ENCODE measurements around the gene SRSF2.
"Not testable (repeated sequence)": the region's sequence is repeated elsewhere in the genome, so short reads cannot be mapped to it uniquely, and the experiment has no call there.

Gene SRSF2

DNA sequence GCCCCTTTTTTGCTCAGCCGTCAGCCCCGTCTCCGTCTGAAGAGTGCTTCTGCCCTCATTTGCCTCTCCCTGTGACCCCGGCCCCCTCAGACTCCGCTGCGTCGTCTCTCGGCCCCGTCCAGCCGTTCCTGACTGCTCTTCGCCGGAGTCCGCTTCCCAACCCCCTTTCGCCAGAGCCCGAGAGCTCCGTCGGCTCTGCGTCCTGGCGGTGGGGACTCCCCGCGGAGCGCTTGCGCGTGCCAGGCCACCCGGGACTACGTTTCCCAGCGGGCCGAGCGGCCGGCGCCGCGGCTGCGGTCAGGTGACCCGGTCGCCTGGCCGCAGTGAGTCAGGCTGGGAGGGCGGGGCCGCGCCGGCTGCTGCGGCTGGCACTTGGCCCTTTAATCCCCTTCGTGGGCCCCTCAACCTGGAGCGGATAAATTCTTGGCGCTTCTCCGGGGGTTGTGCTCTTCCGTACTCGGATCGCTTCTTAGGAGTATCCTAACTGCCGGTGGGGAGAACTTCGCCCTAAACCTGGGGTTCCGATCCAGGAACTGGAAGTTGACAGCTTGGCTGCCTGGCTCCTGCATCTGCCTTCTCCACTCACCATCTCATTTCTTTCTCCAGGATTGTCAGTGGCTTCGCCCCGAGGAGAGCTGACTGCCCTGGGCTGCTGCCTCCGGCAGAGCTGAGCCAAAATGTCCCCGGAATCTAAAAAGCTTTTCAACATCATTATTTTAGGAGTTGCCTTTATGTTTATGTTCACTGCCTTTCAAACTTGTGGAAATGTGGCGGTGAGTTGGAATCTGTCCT is 741 bp upstream of the SRSF2 start, which contains the start of gene MFSD11:
Gene MFSD11, plus strand, starts transcription at position 444 of the 792 bp plus-strand sequence. Its CDS starts 234 bp downstream, at position 678.
- peak; percentile 98 for DNase-seq

DNA sequence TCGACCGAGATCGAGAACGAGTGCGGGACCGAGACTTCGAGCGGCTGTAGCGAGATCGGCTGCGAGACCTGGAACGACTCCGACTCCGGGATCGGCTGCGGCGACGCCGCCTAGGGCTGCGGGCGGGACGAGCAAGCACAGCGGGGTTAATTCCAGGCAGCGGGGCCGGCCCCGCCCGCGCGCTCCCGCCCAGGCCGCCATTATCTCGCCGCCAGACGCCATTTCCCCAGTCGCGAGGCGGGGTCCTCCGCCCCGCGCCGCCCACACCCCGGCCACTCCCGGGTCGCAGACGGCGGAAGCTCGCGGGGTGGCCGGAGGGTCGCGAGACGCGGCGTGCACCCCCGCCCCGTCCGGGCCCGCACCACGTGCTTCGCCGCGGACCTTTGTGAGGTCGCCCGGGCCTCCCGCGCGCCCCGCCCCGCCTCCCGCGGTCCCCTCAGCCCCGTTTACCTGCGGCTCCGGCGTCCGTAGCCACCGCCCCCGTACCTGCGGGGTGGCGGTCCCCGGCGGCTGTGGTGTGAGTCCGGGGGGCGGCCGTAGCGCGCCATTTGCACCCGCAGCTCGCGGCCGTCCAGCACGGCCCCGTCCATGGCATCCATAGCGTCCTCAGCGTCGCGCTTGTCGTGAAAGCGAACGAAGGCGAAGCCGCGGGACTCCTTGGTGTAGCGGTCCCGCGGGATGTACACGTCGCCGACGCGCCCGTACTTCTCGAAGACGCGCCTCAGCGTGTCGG is 616 bp downstream of the SRSF2 start:
- DNase-seq: peak in 1 of 2 experiments; percentile 65

DNA sequence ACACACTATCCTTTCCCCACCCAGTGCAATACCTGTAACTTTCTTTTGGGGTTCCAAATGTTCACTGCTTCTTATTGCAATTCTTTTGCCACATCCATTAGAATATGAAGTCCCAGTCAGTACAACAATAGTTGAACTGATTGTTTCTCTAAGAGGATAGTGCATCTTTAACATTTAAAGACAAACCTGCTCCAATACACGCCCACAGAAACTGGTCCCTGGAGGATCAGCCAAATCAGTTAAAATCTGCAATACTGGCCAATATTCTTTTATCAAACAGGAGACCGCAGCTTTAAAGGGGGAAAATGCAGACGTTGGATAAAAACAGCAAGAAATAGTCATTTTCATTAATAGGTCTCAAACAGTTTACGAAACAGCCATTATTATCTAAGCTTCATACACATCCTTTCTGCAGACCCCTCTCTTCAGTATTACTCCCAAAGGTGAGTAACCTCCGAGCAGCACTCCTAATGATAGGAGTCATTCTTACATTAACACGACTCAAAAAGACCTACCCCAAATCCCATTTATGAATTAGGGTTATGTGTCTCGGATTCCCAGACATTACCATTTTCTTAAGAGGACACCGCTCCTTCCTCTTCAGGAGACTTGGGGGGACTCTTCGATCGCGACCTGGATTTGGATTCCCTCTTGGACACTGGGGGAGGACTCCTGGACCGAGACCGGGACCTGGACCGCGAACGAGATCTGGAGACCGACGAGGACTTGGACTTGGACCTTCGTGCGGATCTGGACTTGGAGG is 1.4 kb downstream of the SRSF2 start:
- DNase-seq: no peak

DNA sequence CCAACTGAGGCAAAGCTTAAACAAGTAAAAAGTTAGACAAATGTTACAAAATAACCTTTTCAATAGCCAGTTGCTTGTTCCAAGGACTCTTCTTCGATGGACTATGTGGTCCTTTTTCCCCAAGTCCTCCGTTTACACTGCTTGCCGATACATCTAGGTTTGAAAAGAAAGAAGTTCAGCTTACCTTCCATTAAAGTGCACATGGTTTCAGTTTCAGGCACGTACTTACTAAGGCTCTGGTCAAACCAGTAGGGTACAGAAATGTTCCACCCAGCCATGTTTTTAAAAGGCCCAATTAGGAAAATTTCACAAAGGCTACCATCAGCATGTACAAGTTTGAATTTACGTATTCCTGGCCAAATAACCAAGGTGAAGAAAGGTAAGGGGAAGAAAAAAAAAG is 2.1 kb downstream of the SRSF2 start:
- peak in 1 of 2 experiments; percentile 22 for DNase-seq

DNA sequence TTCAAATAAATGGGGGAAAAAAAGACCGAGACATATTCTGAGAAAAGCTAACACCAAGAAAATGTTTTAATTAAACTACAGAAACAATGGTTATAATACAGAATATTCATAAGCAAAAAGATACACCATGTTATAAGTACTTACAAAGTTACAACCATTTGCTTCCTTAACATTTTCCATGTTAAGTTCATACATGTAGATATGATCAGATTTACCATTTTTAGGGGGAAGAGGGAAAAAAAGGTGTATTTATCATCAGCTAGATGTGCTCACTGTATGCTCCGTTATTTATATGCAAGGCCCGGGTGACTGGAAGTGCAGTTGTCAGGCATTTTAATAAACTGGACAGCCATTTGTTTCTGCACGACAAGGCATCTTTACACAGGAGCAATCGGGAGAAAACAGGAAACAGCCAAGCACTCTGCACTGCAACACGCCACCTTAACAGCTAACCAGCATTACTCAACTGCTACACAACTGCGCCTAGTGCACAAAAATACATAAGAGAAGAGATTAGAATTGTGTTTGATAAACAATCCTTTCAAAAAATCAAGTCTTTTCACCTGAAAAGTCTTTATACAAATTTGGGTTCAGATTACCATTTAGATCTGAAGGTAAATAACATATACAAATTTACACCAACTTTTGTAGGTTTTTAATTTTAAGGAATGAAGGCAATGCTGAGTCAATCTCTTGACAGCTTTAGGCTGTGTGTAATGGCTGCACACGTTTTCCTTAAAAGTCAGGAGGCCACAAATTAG is 2.9 kb downstream of the SRSF2 start:
- no peak for DNase-seq

DNA sequence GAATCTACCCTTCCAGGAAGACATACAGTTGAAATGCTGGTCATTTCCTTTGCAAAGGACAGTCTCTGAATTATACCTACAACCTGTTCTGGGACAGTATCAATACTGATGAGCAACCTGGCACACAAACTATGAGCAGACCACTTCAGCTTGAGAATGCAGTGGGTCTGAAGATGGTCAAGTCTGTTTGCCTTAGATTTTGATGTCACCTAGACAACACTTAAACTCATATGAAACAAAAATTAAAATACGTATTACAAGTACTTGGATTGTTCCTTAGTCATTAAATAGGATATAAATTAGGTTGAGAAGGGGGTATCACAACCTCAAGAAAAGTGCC is 3.5 kb downstream of the SRSF2 start:
- DNase-seq: no peak

DNA sequence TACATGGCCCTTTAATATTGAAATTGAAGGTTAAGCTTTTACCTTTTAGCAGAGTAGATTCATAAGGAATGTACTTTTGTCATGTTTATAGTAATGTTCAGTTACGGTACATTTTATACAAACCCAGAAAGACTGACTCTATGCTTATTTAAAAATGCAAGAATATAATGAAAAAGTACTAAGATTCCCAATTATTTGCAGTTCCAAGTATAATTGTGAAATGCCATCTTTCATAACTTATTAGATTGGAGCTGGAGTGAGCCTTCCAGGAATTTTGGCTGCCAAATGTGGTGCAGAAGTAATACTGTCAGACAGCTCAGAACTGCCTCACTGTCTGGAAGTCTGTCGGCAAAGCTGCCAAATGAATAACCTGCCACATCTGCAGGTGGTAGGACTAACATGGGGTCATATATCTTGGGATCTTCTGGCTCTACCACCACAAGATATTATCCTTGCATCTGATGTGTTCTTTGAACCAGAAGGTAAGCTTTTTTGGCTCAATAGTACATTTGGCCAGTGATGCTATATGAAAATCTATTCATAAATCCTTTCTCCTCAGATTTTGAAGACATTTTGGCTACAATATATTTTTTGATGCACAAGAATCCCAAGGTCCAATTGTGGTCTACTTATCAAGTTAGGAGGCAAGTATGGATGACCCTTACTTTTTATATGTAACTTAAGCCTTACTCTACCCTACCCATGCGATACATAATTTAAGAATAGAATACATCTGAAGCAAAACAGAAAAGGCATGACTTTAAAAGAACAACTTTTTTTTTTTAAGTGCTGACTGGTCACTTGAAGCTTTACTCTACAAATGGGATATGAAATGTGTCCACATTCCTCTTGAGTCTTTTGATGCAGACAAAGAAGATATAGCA is 4.2 kb downstream of the SRSF2 start:
- peak in 1 of 2 experiments; percentile 55 for DNase-seq

DNA sequence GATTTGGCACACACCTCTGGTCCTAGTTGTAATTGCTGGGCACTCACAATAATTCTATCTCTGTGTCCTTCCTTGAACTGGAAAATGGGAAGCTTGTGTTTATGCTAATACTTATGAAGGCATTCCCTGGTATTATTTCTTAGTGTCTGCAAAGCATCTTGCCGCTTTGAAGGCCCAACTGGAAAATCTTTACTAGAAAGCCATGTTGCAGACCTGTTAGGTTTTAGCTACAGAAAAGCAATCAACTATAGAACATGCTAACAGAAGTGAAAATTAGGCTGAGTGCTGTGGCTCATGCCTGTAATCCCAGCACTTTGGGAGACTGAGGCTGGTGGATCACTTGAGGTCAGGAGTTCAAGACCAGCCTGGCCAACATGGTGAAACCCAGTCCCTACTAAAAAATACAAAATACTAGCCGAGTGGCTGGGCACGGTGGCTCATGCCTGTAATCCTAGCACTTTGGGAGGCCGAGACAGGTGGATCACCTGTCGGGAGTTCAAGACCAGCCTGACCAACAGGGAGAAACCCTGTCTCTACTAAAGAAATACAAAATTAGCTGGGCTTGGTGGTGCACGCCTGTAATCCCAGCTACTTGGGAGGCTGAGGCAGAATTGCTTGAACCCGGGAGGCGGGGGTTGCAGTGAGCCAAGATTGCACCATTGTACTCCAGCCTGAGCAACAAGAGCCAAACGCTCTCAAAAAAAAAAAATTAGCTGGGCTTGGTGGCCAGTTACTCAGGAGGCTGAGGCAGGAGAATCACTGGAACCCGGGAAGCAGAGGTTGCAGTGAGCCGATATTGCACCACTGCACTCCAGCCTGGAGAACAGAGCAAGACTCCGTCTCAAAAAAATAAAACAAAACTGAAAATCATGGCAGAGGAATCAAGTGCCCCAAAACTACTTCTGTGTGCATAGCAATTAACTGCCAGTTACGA is 5.1 kb downstream of the SRSF2 start:
- DNase-seq: not testable (repeated sequence)

DNA sequence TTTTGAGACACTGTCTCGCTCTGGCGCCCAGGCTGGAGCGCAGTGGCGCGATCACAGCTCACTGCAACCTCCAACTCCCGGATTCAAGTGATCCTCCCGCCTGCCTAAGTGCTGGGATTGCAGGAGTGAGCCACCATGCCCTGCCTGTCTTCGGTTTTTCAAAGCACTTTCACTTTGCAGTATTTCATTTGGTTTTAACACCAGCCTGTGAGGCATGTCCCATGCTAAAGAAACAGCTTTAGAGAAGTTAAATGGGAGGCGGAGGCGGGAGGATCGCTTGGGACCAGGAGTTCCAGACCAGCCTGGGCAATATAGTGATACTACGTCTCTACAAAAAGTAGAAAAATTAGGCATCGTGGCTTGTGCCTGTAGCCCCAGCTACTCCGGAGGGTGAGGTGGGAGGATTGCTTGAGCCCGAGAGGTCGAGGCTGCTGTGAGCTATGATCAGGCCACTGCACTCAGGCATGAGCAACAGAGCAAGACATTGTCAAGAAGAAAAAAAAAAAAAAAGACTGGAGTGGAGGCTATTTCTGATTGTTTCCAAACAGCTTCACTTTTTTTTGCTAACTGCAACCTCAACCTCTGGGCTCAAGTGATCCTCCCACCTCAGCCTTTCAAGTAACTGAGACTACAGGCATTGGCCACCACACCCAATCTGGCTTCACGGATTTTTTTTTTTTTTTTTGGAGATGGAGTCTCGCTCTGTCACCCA is 9.2 kb downstream of the SRSF2 start:
- DNase-seq: no peak

DNA sequence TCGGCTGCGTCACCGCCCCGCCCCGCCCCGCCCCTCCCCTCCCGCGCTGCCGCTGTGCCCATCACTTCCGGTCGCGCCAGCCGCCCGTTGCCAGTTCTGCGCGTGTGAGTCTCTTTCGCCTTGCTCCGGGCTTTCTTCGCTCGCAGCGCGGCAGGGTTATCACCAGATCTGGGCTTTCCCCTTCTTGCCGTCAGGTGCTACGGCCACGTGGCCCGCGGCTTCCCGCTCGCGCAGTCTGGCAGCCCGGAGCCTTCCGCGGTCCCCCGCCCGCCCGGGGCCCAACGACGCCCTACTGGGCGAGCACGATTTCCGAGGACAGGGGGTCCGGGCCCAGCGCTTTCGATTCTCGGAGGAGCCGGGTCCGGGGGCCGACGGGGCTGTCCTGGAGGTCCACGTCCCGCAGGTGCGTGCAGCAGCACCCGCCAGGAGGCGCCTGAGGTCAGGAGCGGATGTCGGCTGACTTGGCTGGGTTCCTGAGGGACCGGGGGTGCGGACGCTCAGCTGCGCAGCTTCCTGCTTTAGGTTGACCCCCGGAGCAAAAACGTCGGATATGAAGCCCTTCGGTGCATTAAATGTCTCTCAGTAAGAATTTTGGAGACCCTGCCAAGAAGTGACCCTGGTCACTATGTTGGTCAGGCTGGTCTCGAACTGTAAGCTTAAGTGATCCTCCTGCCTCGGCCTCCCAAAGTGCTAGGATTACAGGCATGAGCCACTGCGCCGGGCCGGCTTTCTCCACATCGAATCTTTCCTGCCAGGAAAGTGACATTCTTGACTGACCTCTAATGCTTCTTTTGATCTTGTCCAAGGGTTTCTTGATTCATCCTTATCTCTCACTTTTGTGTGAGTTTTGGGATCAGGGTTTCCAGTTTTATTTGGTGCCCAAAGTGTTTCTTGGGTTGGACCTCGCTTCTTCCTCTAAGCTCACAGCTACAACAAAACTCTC is 10.1 kb downstream of the SRSF2 start, which contains the start of gene METTL23:
Gene METTL23, plus strand, starts transcription at position 64 of the 943 bp plus-strand sequence. CDS start 2,872 bp downstream, outside the sequence.
- DNase-seq: peak in 1 of 2 experiments; percentile 71

DNA sequence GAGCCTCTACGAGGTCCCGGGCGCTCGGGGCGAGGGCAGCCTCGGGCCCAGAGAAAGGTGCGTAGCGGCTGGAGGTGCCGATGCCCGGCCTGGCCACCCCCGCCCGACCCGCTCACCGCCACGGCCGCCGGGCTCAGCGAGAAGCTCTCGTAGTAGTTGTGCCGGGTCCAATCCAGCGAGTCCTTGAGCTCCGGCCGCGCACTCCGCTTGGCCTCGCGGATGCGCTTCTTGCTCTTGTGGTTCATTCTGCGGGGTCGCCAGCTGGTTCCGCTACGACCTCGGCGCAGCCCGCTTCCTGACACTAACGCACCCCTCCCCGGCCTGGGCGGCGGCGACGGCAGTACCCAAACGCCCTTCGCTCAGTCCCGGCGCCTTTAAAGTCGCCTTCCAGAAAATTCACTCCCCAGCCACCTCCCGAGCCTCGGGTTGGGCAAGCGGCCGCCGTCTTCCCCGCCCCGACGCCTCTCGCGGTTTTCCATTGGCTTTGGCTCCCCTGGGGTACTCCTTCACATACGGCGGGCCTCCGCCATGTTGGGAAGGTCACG is 10.8 kb downstream of the SRSF2 start, which contains the start of gene JMJD6:
Gene JMJD6, minus strand, starts transcription at position 376 of the 545 bp plus-strand sequence. Its CDS starts 131 bp downstream, at position 245.
- DNase-seq: peak; percentile 92 to 97

DNA sequence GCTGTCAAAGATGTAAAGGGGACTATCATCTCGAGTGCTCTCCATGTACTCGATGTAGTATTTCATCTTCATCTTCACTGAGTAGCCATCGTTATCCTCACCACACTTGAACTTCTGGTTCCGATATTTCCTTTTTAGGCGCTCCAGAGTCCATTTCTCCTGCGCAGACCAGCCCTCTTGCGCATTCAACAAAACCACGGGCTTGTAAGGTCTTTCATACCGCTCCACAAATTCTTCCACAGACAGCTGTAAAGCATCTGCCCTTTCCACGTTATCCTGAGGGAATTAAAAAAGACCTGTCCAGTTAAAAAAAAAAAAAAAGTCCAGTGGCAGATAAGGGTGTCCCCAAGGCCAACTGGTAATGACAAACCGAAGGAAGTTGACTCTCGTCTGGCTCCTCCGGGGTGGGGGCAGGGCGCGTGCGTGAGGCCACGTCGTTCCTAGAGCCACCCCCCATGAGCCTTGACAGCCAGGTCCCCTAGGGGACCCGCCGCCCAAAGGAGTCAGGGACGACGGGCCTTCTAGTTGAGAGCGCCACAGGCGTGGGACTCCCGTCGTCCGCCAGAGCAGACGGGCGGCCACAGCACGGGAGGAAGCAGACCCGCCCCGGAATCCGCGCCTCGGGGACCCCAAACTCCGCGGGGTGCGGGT is 11.4 kb downstream of the SRSF2 start:
- DNase-seq: no peak

DNA sequence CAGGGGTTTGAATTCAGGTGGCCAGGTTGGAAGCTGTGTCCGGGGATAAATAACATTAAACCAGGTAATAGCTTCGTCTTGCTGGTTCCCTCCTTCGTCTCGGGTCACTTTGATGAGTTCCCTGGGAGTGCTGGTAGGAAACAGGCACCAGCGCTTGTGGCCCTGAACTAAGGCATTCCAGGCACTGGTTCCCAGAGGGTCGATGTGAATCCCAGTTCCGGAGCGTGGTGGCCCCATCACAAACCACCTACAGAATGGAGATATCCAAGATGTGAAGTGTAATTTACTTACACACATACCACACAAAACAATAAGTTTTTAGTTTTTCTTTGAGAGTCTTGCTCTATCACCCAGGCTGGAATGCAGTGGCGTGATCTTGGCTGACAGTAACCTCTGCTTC is 13.3 kb downstream of the SRSF2 start:
- no peak for DNase-seq

DNA sequence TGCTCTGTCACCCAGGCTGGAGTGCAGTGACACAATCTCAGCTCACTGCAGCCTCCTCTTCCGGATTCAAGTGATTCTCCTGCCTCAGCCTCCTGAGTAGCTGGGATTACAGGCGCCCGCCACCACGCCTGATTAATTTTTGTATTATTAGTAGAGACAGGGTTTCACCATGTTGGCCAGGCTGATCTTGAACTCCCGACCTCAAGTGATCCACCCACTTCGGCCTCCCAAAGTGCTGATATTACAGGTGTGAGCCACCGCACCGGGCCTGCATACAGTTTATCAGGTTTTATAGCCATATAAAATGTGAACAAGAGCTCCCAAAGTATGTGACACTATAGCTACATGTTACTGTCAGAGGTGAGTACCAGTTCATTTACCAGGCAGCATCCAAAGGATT is 14.2 kb downstream of the SRSF2 start:
- not testable (repeated sequence) for DNase-seq

DNA sequence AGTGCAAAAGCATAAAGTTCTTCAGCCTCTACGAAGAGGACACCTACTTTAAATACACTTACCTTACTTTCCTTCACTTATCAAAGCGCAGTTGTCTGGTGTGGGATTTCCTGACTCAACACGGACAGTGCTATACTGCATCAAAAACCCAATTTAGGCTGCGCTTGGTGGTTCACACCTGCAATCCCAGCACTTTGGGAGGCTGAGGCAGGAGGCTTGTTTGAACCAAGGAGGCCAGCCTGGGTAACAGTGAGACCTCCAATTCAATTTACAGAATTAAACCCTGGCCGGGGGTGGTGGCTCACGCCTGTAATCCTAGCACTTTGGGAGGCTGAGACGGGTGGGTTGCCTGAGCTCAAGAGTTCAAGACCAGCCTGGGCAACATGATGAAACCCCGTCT is 14.9 kb downstream of the SRSF2 start:
- DNase-seq: no peak

DNA sequence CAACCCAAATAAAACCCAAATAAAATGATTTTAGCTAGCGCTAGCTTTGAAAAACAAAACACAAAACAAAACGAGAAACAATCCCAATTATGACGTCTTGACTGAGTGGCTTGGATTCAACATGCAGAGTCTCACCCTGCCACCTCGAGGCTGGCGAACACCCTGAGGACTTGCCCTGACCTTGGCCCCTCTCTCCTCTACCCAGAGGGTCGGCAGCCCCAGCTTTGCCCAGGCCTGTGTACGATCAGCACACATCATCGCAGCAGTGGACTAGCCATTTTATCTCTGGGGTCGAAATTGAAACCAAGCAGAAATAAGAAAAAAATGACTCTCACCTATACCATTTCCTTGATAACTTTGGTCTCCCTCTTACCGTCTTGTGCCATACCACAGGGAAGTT is 15.7 kb downstream of the SRSF2 start:
- no peak for DNase-seq

DNA sequence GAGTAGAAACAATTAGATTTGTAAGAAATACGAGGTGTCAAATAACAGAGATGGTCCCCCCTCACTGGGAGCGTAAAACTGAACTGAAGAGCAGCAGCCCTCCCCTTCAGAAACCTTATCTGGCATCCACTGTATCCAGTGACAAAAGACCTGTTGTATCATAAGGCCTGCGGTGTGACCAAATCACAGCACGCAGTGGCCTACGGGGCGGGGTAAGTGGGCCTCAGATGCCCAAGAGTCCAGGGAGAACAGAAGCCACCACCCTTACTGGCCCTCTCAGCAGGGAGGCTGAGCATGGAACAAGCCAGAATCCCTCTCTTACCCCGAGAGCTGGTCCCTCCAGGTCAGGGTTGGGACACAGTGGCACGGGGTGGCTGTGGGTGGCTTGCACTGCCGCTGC is 16.2 kb downstream of the SRSF2 start:
- DNase-seq: no peak
